ENCODE measurements around the gene PSMB3. TPM values are rescaled to one million over a fixed set of nuclear protein-coding genes. Genes with fewer than 3 reads are reported as not detected.

PSMB3 gene
- total and polyA plus RNA-seq, 9 of the 15 experiments (the other 6 are each of a cell fraction or from before 2014, with no cell fraction given), result 460 to 2,775 (median 574) TPM

DNA sequence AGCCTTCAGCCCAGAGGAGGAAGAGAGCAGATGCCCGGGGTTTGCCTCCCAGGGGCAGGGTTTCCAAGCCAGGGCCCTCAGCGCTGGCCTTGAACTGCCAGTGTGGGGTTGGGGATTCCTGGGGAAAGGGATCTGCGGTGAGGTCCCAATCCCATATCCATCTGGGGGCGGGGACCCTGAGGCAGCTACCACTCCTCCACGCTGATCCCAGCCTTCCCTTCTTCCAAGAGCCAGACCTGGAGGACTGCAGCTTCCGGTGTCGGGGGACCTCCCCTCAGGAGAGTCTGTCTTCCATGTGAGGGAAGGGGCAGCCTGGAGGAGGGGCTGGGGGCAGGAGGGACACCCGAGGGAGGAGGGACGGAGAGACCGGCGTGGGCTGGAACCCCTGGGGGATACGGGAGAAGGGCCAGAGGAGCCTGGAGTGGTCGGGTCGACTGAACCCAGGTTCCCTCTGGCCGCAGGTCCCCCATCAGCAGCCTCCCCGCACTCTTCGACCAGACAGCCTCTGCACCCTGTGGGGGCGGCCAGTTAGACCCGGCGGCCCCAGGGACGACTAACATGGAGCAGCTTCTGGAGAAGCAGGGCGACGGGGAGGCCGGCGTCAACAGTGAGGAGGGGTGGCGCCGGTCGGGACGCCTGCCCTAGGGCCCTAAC is 33.1 kb upstream of the PSMB3 start (continued):
- no peak for TF ChIP-seq PRDM10 (IDR thresholded peaks at IDR 0.05; ENCODE audit: partially characterized antibody)
- no peak for TF ChIP-seq PHF20 (IDR thresholded peaks at IDR 0.05; ENCODE audit: partially characterized antibody)

DNA sequence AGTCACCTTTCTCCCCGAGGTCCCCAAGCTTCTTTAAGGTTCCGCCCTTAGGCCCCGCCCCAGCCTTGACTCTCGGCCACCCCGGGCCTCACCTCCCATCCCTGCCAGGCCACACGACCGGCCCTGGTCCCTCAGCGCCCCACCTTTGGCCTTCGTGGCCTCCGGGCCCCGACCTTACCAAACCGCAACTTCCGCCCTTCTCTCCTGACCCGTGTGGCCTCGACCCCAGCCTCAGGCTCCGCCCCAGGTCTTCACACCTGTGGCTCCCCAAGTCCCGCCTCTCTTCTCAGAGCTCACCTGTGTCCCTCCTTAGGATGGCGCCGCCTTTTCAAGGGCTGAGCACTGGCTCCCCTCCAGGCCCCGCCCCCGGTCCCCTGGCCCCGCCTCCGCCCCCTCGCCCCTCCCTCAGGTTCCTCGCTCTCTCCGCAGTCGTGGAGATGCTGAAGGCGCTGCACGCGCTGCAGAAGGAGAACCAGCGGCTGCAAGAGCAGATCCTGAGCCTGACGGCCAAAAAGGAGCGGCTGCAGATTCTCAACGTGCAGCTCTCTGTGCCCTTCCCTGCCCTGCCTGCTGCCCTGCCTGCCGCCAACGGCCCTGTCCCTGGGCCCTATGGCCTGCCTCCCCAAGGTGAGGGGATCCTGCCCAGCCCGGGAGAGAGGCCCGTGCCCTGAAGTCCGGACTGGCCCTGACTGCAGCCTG is 32.4 kb upstream of the PSMB3 start:
- no peak for FAIRE-seq
- 31% methylated on average over 23 of the region's 39 CpGs for whole genome bisulfite sequencing (ENCODE audit: insufficient coverage, low coverage, missing lambda C conversion rate)
- TF ChIP-seq, protein P1, sequence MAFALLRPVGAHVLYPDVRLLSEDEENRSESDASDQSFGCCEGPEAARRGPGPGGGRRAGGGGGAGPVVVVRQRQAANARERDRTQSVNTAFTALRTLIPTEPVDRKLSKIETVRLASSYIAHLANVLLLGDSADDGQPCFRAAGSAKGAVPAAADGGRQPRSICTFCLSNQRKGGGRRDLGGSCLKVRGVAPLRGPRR (CRISPR knock-in tag; IDR thresholded peaks at IDR 0.05), result no peak
- TF ChIP-seq CBX5 (IDR thresholded peaks at IDR 0.05; ENCODE audit: borderline replicate concordance, low read depth), result no peak
- TF ChIP-seq KDM1A (IDR thresholded peaks at IDR 0.05), result 0 out of 4 replicates have a peak, but pooled peaks of 1 of the 2 experiments have one; percentile 9
- no peak for TF ChIP-seq U2AF1 (optimal IDR thresholded peaks at IDR 0.05; ENCODE audit: low read depth, low read length)
- peak; percentile 65 for TF ChIP-seq VEZF1 (CRISPR knock-in tag; IDR thresholded peaks at IDR 0.05)
- TF ChIP-seq POLR2G (IDR thresholded peaks at IDR 0.05; ENCODE audit: low read depth, low read length), result peak; percentile 66
- TF ChIP-seq RBFOX2 (IDR thresholded peaks at IDR 0.05; ENCODE audit: low read depth, low read length), result peak; percentile 17; the same call in 1 of the 2 replicates
- peak; percentile 38; the same call in 1 of the 2 replicates for TF ChIP-seq CTBP1 (IDR thresholded peaks at IDR 0.05; ENCODE audit: borderline replicate concordance)
- peak; percentile 62 for TF ChIP-seq NFIC (IDR thresholded peaks at IDR 0.05)

More for the DNA sequence above, 32.4 kb upstream of the PSMB3 start:
- Histone ChIP-seq H3K27ac (ENCODE audit: extremely low read depth, low read depth, low read length) (peak overlapping the region; percentile 56; the same call in 1 of the 3 replicates), H3K27me3 (ENCODE audit: control insufficient read depth in 2 of 2, insufficient read depth in 2 of 2, low read length in 2 of 2) (no peaks in the 10 kb centered on the region), H3K4me3 (no peak overlapping the region), H4K20me1 (replicated peaks; ENCODE audit: control insufficient read depth, insufficient read depth, low read length) (no peaks in the 10 kb centered on the region), H2AFZ (ENCODE audit: low read depth, low read length) (0 out of 2 replicates have a peak overlapping the region, but pooled peaks have one; percentile 40), H3K4me1 (replicated peaks in 1 of 2; ENCODE audit: control insufficient read depth in 2 of 2, insufficient read depth in 2 of 2, low read length in 2 of 2) (peaks cover 23 to 47% of the 10 kb centered on the region in 2 experiments), H3K9me3 (replicated peaks; ENCODE audit: control insufficient read depth, insufficient read depth, low read depth, low read length) (no peaks in the 10 kb centered on the region), H3K36me3 (ENCODE audit: control insufficient read depth, insufficient read depth, low read length) (peaks cover 63% of the 10 kb centered on the region), H3K79me2 (ENCODE audit: control insufficient read depth, insufficient read depth, low read length) (no peaks in the 10 kb centered on the region), H3K9ac (ENCODE audit: insufficient read depth in 1 of 2, low read depth in 2 of 2, low read length in 2 of 2) (peak overlapping the region; percentile 53 to 75; a peak in 3 of 4 replicates), H3K9me1 (ENCODE audit: control insufficient read depth, insufficient read depth, low read length) (peaks cover 10% of the 10 kb centered on the region), H3K4me2 (ENCODE audit: insufficient read depth, low read length) (peak overlapping the region; percentile 76)
- ATAC-seq, result peak; percentile 73
- CTCF ChIA-PET (ENCODE audit: low intra/inter-chr PET ratio), result no interaction called here
- intact Hi-C loops (cut with micrococcal nuclease), result no loop called here
- in situ Hi-C loops (cut with MboI), result no loop called here
- BruUV-seq (replicated peaks), result no TSS peak
- DNase-seq (ENCODE audit: extremely low read depth in 1 of 4, low spot score in 3 of 4), result peak; percentile 68 to 83 (median 80)
- POLR2A ChIA-PET, result interaction anchor here (0.6 to 3.1 kb wide), 5 partner anchors 11 to 398 kb away, joined by 3 to 30 read pairs (median 4); partner anchors contain the start of gene MLLT6

Measured in K562 (cell line).